Ectodermal cell (in vitro differentiated cells): Measurements from ENCODE around the gene ATP9A.

Source experiments
- H3K27ac ChIP-seq: 2 replicates; pipeline ENCODE4 v1.7.0; 2013; ENCODE audit warnings: mild to moderate bottlenecking, low read depth, low read length; ENCODE audit not compliant: insufficient read depth, poor library complexity, severe bottlenecking
- H3K27me3 ChIP-seq: 2 replicates; pipeline ENCODE4 v1.7.0; 2013; ENCODE audit warnings: mild to moderate bottlenecking, low read length; ENCODE audit not compliant: insufficient read depth, control insufficient read depth, poor library complexity, severe bottlenecking
- H3K36me3 ChIP-seq: one replicate; pipeline ENCODE4 v1.7.0; 2013; ENCODE audit warnings: low read length; ENCODE audit not compliant: control insufficient read depth, insufficient read depth
- H3K4me1 ChIP-seq: one replicate; pipeline ENCODE4 v1.7.0; 2013; ENCODE audit warnings: low read length; ENCODE audit not compliant: control insufficient read depth, insufficient read depth
- H3K4me3 ChIP-seq: 2 replicates; pipeline ENCODE4 v1.7.0; 2013; ENCODE audit warnings: low read depth, low read length, control low read depth; ENCODE audit not compliant: insufficient read depth
- H3K9me3 ChIP-seq: 2 replicates; pipeline ENCODE4 v1.7.0; 2013; ENCODE audit warnings: mild to moderate bottlenecking, low read length, moderate library complexity; ENCODE audit not compliant: control insufficient read depth
- WGBS, 2 experiments: methylation state at CpG; one replicate each; pipeline ENCODE4 v1.1.7; 2013; ENCODE audit warnings: missing lambda C conversion rate in 2 of 2; 5-methylcytosine and 5-hydroxymethylcytosine counted together

The ATP9A gene

DNA sequence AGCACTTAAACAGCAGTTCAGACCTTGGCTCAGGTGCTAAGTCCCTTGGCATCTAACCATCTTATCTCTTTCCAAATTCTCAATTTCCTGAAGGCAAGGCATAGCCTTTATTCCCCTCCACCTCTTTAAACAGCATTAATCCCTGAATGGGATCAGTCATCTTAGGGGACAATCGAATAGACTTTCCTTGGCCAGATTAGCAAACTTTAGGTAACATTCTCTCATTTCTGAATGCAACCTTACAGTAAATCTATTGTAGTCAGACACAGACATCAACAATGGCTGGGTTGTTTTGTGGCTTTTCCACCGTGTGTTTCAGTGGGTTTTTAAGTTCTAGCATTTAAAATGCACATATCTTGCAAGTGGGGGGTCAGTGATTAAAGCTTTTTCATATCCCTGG lies 56.8 kb downstream of the ATP9A start:
- peaks cover 22% of the 10 kb centered on the region for H3K4me1 ChIP-seq
- H3K4me3 ChIP-seq, result no peak overlapping the region
- 42 to 75% methylated on average over 1 to 2 of the region's 2 CpGs for WGBS, 2 experiments
- H3K27ac ChIP-seq, result no peak overlapping the region
- H3K9me3 ChIP-seq, result no peaks in the 10 kb centered on the region
- no peaks in the 10 kb centered on the region for H3K27me3 ChIP-seq
- H3K36me3 ChIP-seq, result no peaks in the 10 kb centered on the region

DNA sequence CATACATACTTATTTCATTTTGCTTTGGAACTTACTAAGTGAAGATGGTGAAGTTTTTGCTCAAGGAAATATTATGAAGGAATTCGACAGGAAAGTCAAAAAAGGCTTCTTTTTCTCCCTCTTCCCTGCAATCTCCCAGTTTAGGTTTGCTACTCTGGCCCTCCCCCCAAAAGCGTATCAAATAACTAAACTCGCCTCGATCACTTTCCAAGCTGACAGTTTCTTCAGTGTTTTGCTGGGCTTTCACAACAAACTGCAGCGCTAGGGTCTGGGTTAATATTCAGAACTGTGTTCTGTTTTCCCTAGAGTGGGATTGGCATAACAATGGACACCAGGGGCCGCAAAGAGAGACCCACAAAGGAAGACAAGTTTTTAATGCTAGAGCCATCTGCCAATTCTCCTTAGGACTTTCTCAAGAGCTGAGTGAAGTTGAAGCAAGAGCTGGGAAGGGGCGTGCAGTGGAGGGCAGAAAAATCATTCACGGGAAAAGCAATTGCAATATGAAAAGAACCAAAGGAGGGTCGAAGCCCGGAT lies 57.8 kb downstream of the ATP9A start:
- 6 to 10% methylated on average over 10 of the region's 10 CpGs for WGBS, 2 experiments
- peak overlapping the region; percentile 79 for H3K27ac ChIP-seq

DNA sequence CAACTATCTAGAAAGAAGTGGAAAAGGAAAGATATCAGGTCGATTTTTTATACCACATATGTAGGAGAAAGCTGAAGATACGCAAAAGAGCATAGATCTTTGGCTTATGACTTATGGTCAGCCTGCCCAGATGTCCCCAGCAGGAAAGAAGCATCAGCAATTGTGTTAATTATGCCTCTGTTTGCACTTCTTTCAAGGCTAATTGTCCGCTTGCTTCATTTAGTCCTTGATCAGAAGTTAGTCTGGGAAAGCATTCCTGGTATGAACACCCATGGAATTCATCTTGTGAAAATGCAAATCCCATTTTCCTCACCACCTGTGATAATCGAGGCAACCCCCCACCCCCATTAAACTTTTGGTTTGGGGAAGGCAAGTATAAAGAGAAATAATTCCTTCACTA lies 62.8 kb downstream of the ATP9A start:
- H3K9me3 ChIP-seq, result no peaks in the 10 kb centered on the region
- peaks cover 52% of the 10 kb centered on the region for H3K4me1 ChIP-seq
- H3K4me3 ChIP-seq, result no peak overlapping the region
- WGBS, 2 experiments, result 49 to 56% methylated on average over 4 of the region's 4 CpGs
- no peak overlapping the region for H3K27ac ChIP-seq
- no peaks in the 10 kb centered on the region for H3K36me3 ChIP-seq
- no peaks in the 10 kb centered on the region for H3K27me3 ChIP-seq

More for the DNA sequence above, 57.8 kb downstream of the ATP9A start:
- no peaks in the 10 kb centered on the region for H3K9me3 ChIP-seq
- H3K4me1 ChIP-seq, result peaks cover 32% of the 10 kb centered on the region
- H3K4me3 ChIP-seq, result no peak overlapping the region
- no peaks in the 10 kb centered on the region for H3K36me3 ChIP-seq
- H3K27me3 ChIP-seq, result no peaks in the 10 kb centered on the region

DNA sequence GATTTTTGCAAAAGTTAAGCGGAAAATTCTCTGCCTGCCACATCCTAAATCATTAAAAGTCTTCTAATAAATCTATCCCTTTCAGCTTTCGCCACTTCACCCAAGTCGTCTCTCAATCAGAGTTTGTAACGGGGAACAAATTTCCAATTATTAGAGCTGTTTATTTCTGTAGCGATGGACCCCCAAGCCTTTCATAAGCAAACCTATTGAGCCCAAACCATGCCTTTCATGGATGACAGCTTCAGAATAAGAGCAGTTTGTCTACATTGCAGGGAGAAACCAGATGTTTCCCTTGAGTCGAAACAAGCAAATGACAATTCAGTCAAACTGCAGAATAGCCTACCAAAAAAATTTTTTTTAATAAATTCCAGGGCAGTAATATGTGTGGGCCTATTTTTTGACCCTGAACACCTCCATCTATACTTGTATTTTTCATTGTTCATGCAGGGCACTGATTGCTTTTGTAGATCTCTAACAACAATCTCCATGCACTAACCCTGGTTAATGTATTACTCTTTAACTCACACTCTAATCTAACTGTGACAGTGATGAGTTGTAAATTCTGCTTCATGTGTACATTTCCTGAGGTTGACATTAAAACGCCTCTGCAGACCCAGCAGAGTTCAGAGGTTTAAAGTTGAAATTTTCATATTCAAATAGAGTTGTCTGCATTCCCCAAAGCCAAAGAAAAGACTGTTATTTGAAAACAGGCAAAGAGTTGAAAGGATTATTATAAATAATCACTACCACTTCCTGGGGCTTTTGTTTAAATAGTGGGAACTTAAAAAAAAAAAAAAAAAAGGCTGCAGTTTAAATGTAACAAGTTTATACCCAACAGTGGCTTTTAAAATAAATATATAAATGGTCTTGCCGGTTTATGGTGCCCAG lies 64.5 kb downstream of the ATP9A start:
- peaks cover 48% of the 10 kb centered on the region for H3K4me1 ChIP-seq
- no peak overlapping the region for H3K4me3 ChIP-seq
- no peaks in the 10 kb centered on the region for H3K36me3 ChIP-seq
- H3K27me3 ChIP-seq, result no peaks in the 10 kb centered on the region
- H3K9me3 ChIP-seq, result no peaks in the 10 kb centered on the region
- WGBS, 2 experiments, result 66 to 79% methylated on average over 8 of the region's 8 CpGs
- H3K27ac ChIP-seq, result peak overlapping the region; percentile 30

DNA sequence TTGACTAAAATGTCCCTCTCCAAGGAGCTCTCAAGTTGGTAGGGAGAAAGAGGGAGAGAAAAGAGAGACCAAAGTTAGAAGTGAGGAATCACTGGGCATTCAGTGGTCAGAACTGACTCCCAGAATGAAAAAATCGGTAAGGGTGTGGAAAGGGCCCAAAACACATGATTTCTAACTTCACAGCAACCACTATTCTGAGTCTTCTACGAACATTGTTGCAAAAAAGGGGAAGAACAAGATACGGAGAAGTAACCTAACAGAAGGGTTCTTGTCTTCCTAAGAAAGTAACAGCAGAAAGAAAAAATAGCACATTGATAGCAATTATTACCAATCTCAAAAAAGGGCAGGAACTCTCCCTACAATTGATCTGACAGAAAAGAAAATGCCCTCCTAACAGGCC lies 65.6 kb downstream of the ATP9A start:
- WGBS, 2 experiments, result 81 to 86% methylated on average over 3 of the region's 3 CpGs
- H3K27ac ChIP-seq, result no peak overlapping the region

DNA sequence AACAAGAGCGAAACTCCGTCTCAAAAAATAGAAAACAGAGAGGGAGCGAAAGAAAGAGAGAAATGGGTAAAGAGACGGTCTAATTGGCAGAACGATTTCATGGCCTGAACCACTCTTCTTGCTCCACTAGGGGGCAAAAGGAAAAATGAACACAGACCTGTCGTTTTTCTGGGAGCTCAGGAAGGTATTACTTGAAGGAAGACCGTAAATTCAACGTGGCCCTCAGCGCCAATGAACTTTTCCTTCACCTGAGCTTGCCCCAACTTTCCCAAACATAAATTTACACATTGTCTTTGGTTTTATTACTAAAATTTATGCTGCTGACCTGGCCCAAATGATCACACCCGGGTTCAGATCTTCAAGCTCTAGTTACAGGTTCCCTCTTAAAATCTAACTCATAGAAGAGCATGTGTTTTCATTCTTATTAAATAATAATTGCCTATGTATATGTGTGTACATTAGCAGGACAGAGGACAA lies 67.3 kb downstream of the ATP9A start:
- no peaks in the 10 kb centered on the region for H3K27me3 ChIP-seq
- H3K4me1 ChIP-seq, result peaks cover 60% of the 10 kb centered on the region
- H3K27ac ChIP-seq, result no peak overlapping the region
- WGBS, 2 experiments, result 55 to 60% methylated on average over 9 to 10 of the region's 10 CpGs
- no peak overlapping the region for H3K4me3 ChIP-seq
- no peaks in the 10 kb centered on the region for H3K9me3 ChIP-seq
- H3K36me3 ChIP-seq, result no peaks in the 10 kb centered on the region

More for the DNA sequence above, 65.6 kb downstream of the ATP9A start:
- no peaks in the 10 kb centered on the region for H3K9me3 ChIP-seq
- no peaks in the 10 kb centered on the region for H3K27me3 ChIP-seq
- H3K4me3 ChIP-seq, result no peak overlapping the region
- H3K4me1 ChIP-seq, result peaks cover 53% of the 10 kb centered on the region
- no peaks in the 10 kb centered on the region for H3K36me3 ChIP-seq

DNA sequence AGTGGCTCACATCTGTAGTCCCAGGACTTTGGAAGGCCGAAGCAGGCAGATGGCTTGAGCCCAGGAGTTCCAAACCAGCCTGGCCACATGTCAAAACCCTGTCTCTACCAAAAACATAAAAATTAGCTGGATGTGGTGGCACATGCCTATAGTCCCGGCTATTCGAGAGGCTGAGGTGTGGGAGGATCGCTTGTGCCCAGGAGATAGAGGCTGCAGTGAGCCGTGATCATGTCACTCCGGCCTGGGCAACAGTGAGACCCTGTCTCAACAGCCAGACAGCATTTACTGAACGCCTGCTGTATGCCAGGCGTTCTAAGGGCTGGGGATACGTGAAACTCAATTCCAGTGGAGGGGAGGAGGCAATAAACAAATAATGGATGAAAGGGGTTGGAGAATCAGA lies 69.9 kb downstream of the ATP9A start:
- Histone ChIP-seq H3K4me1 (peaks cover 42% of the 10 kb centered on the region), H3K4me3 (no peak overlapping the region), H3K36me3 (no peaks in the 10 kb centered on the region), H3K27ac (no peak overlapping the region), H3K9me3 (no peaks in the 10 kb centered on the region), H3K27me3 (no peaks in the 10 kb centered on the region)
- WGBS, 2 experiments, result 85% methylated on average over 9 of the region's 9 CpGs

DNA sequence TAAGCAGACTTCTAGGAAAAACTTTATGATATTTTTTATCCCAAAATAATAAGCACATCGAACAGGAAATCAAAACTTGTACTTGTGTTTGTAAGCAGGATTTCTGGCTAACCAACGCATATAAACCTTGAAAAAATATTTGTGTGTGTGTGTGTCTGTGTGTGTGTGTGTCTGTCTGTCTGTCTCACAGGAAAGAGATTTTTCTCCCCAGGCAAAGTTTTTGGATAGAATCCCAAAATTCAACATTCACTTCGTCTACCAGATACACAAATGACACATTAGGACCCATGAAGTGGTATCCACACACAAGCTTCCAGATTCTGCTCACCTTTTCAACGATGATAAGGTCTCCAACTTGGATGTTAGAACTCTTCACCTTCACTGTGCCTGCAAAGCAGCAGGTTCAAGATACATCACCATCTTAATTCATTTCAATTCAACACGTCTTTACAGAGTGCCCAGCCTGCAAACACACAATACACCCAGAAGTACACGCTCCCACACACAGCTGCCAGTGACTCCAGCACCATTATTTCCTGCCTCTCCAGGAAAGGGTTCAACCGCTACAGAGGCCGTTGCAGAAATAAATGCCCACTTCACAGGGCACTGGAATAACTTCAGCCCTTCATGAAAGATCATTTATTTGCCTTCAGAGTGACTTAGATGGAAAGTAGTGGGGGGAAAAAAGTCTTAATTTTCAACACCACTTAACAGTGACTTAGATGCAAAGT lies 70.9 kb downstream of the ATP9A start:
- WGBS, 2 experiments, result 87 to 90% methylated on average over 8 of the region's 8 CpGs
- H3K27me3 ChIP-seq, result no peaks in the 10 kb centered on the region
- peaks cover 33% of the 10 kb centered on the region for H3K4me1 ChIP-seq
- H3K4me3 ChIP-seq, result no peak overlapping the region
- H3K9me3 ChIP-seq, result no peaks in the 10 kb centered on the region
- H3K27ac ChIP-seq, result peak overlapping the region; percentile 70
- no peaks in the 10 kb centered on the region for H3K36me3 ChIP-seq

DNA sequence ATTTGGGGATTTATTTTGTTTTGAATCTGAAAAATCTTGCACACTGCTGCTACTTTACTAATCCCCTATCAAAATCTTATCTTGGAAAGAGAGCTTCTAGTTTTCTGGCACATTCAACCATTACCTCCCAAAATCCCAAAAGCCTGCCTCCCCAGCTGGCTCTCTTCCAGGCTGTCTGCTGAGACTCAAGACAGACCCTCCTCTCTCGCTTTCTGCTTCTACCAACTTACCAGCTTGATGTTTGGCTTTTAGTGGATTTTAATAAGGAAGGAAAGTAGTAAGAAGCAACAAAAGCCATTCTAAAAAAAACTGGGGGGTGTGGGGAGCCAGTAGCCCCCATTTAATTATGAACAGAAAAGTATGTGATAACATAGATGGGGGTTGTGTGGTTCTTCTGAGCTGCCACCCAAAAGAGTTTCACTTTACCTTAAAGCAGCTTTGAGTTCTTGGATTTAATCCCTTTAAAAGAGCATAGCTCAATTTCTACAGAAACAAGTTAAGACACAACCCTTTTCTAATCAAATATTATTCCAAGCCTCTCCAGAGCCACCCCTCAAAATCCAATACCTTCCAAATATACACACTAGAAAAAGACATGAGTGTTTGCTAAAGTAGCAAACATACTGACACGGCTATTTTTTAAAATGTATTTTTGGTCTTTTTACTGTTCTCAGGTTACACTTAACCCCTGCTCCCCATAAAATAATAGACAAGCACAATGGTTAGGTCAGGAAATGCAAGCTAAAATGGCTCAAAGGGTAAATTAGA lies 71.7 kb downstream of the ATP9A start:
- Histone ChIP-seq H3K4me1 (peaks cover 29% of the 10 kb centered on the region), H3K27me3 (no peaks in the 10 kb centered on the region), H3K36me3 (no peaks in the 10 kb centered on the region), H3K4me3 (no peak overlapping the region), H3K9me3 (no peaks in the 10 kb centered on the region), H3K27ac (peak overlapping the region; percentile 70)
- WGBS, 2 experiments, result 0 to 25% methylated on average over 1 to 2 of the region's 2 CpGs
